ENCODE measurements around the gene ZBED1.

GRCh38 chrX:2468261-2469195 is 32.2 kb downstream of the ZBED1 start:
- TF ChIP-seq, protein P1, sequence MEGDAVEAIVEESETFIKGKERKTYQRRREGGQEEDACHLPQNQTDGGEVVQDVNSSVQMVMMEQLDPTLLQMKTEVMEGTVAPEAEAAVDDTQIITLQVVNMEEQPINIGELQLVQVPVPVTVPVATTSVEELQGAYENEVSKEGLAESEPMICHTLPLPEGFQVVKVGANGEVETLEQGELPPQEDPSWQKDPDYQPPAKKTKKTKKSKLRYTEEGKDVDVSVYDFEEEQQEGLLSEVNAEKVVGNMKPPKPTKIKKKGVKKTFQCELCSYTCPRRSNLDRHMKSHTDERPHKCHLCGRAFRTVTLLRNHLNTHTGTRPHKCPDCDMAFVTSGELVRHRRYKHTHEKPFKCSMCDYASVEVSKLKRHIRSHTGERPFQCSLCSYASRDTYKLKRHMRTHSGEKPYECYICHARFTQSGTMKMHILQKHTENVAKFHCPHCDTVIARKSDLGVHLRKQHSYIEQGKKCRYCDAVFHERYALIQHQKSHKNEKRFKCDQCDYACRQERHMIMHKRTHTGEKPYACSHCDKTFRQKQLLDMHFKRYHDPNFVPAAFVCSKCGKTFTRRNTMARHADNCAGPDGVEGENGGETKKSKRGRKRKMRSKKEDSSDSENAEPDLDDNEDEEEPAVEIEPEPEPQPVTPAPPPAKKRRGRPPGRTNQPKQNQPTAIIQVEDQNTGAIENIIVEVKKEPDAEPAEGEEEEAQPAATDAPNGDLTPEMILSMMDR (IDR thresholded peaks at IDR 0.05), result no peak
- TF ChIP-seq POLR2A (IDR thresholded peaks at IDR 0.05) (no peak), POLR2AphosphoS5 (IDR thresholded peaks at IDR 0.05) (no peak)
